Left ventricle myocardium inferior (tissue), 1 donor: ENCODE measurements around the gene FUZ. TPM values are rescaled to one million over a fixed set of nuclear protein-coding genes. Genes with fewer than 3 reads are reported as not detected.

Source experiments
- DNase-seq: peaks from one replicate; pipeline ENCODE4 v3.0.0-alpha.2; 2020
- H3K27ac ChIP-seq: fragments of 200-600 bp; replicated peaks from 2 replicates; pipeline ENCODE4 v1.8.0; 2021
- H3K27me3 ChIP-seq: fragments of 200-600 bp; 2 replicates; pipeline ENCODE4 v1.8.0; 2021; ENCODE audit warnings: low read depth
- H3K36me3 ChIP-seq: fragments of 200-600 bp; 2 replicates; pipeline ENCODE4 v1.8.0; 2021
- H3K4me1 ChIP-seq: fragments of 200-600 bp; 2 replicates; pipeline ENCODE4 v1.8.0; 2021
- H3K4me3 ChIP-seq: fragments of 200-600 bp; 2 replicates; pipeline ENCODE4 v1.8.0; 2021; ENCODE audit warnings: mild to moderate bottlenecking, moderate library complexity
- H3K9me3 ChIP-seq: fragments of 200-600 bp; replicated peaks from 2 replicates; pipeline ENCODE4 v1.8.0; 2021
- intact Hi-C: fragments of 100-400 bp; cut with micrococcal nuclease; formaldehyde crosslinking; loops from one replicate; pipeline ENCODE4 v1.11.0; 2022
- total RNA-seq: library from RNA; stranded (reverse); fragmentation: NEBNext Ultra II Directional; extraction: Animal tissue kit (Norgen Biotek cat#: 25700); gene quantifications from one replicate; pipeline ENCODE4 v1.2.1, GENCODE V29; 2021
- TF ChIP-seq, protein P1 (sequence below): fragments of 200-600 bp; IDR thresholded peaks from 2 replicates; pipeline ENCODE4 v1.8.0; 2021; ENCODE audit warnings: antibody characterized with exemption, mild to moderate bottlenecking, borderline replicate concordance
- donor health status: DM: no; HTN: yes; CAD: no; lungs with severe emphysema.

FUZ gene
- total RNA-seq, 1 donor from 2014 or later = 18.3 TPM

DNA sequence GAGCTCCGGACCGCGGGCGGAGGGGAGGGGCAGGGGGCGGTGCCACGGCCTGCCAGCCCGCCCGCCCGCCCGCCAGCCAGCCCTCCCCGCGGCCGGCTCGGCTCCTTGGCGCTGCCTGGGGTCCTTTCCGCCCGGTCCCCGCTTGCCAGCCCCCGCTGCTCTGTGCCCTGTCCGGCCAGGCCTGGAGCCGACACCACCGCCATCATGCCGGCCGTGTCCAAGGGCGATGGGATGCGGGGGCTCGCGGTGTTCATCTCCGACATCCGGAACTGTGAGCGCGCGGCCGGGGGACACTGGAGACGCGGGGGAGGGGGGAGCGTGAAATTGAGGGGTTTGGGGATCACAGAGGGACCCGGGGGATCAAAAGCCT, 46.2 kb downstream of the FUZ start, which contains the start of gene AP2A1:
Gene AP2A1, plus strand, starts transcription at position 72 of the 370 bp plus-strand sequence. Its CDS starts 133 bp downstream, at position 205.
- peak within 1 kb of the TSS; percentile 92 for H3K4me3 ChIP-seq
- TF ChIP-seq, protein P1, sequence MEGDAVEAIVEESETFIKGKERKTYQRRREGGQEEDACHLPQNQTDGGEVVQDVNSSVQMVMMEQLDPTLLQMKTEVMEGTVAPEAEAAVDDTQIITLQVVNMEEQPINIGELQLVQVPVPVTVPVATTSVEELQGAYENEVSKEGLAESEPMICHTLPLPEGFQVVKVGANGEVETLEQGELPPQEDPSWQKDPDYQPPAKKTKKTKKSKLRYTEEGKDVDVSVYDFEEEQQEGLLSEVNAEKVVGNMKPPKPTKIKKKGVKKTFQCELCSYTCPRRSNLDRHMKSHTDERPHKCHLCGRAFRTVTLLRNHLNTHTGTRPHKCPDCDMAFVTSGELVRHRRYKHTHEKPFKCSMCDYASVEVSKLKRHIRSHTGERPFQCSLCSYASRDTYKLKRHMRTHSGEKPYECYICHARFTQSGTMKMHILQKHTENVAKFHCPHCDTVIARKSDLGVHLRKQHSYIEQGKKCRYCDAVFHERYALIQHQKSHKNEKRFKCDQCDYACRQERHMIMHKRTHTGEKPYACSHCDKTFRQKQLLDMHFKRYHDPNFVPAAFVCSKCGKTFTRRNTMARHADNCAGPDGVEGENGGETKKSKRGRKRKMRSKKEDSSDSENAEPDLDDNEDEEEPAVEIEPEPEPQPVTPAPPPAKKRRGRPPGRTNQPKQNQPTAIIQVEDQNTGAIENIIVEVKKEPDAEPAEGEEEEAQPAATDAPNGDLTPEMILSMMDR = no peak

DNA sequence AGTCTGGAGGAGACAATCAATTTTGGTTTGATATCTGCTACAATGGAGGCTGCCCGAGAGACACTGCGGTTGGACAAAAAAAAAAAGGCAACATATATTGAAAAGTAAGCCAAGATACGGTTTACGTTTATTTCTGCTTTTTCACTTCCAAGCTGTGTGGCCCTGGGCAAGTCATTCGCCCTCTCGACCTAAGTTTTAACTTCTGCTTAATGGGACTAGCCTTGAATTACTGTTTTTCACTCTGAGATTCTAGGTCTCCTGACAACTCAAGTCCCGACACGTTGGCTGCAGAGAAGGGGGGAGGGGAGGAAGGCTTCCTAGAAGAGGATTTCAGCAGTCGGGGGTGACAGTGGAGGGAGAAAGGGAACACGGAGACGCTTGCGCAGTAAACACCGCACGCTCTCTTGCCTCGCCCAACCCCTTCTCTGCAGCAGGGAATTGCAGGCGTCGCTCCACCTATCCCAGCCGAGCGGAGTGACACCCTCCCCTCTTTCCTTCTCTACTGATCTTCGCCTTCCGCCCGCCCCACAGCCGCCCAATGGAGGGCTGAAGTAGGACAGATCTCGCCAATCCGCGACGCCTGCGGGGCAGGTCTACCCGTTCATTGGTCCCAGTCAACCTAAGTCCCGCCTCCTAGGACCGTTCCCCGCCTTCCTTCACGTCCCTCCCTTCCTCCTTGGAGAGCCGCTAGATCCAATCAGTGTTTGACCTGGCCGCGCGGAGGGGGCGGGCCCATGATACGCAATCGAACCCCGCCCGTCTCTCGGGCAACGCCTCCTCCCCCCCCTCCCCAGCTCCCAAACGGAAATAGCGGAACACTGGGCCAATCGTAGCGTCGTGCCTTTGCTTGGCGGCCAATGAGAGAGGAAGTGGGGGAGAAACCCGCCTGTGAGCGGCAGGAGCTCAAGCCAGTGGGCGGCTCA, 46.8 kb downstream of the FUZ start:
- intact Hi-C loops = no loop called here
- Histone ChIP-seq H3K4me3 (peak overlapping the region; percentile 92), H3K27me3 (no peaks in the 10 kb centered on the region), H3K4me1 (peaks cover 51% of the 10 kb centered on the region), H3K27ac (peak overlapping the region; percentile 99), H3K9me3 (no peaks in the 10 kb centered on the region), H3K36me3 (no peaks in the 10 kb centered on the region)
- DNase-seq = peak; percentile 100
- TF ChIP-seq, protein P1 = no peak

More for the DNA sequence above, 46.2 kb downstream of the FUZ start, which contains the start of gene AP2A1:
- peaks cover 48% of the 10 kb centered on the region for H3K4me1 ChIP-seq
- DNase-seq = no peak
- intact Hi-C loops = no loop called here
- H3K27ac ChIP-seq = peak within 1 kb of the TSS; percentile 99
- H3K36me3 ChIP-seq = peaks cover 4% of the 10 kb centered on the region
- H3K9me3 ChIP-seq = no peaks in the 10 kb centered on the region
- no peaks in the 10 kb centered on the region for H3K27me3 ChIP-seq

DNA sequence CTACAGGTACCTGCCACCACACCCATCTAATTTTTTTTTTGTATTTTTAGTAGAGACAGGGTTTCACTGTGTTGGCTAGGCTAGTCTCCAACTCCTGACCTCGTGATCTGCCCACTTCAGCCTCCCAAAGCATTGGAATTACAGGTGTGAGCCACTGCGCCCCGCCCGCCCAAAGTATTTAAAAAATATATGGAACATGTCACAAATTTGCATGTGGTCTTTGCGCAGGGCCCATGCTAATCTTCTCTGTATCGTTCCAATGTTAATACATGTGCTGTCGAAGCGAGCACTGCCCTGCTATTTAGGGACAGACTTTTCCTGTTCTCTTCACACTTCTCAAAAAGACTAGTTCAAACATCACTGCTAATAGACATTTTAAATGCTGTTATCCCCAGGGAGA, 48.8 kb downstream of the FUZ start:
- intact Hi-C loops = no loop called here
- no peak for DNase-seq

DNA sequence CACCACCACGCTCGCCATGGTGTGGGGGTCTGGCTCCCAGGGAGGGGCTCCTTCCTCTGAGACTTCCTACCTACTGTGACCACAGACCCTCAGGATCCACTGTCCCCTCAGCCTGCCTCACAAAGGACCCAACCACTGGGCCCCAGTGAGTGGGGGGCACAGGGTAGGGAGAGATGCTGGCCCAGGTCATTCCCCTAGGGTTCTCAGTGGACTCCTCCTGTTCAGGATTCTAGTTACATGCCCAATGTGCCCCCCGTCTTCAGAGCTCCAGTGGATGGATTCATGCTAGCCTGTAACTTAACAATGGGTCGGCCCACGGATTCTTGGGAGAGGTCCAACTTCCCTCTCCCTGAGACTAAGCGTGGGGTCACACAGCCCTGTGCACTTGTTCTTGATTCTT, 49.9 kb downstream of the FUZ start, which contains the start of gene TSKS:
Gene TSKS, minus strand, starts transcription at position 77 of the 400 bp plus-strand sequence. Its CDS starts 59 bp downstream, at position 18.
- Histone ChIP-seq H3K9me3 (no peaks in the 10 kb centered on the region), H3K27me3 (no peaks in the 10 kb centered on the region), H3K4me3 (no peak within 1 kb of the TSS), H3K27ac (peak within 1 kb of the TSS; percentile 80), H3K4me1 (peaks cover 29% of the 10 kb centered on the region), H3K36me3 (no peaks in the 10 kb centered on the region)
- no peak for DNase-seq
- TF ChIP-seq, protein P1 = no peak
- intact Hi-C loops = no loop called here

More for the DNA sequence above, 48.8 kb downstream of the FUZ start:
- Histone ChIP-seq H3K9me3 (no peaks in the 10 kb centered on the region), H3K4me3 (no peak overlapping the region), H3K4me1 (peaks cover 40% of the 10 kb centered on the region), H3K27me3 (no peaks in the 10 kb centered on the region), H3K27ac (peak overlapping the region; percentile 99), H3K36me3 (no peaks in the 10 kb centered on the region)
- TF ChIP-seq, protein P1 = no peak

GRCh38 chr19:49761625-49762311, 51.3 kb downstream of the FUZ start:
- intact Hi-C loops = no loop called here
- H3K4me1 ChIP-seq = peaks cover 15% of the 10 kb centered on the region

More at GRCh38 chr19:49761625-49762311, 51.3 kb downstream of the FUZ start:
- TF ChIP-seq, protein P1 = peak; percentile 47
- peak overlapping the region; percentile 30 for H3K4me3 ChIP-seq
- no peaks in the 10 kb centered on the region for H3K36me3 ChIP-seq
- no peaks in the 10 kb centered on the region for H3K9me3 ChIP-seq
- H3K27ac ChIP-seq = peak overlapping the region; percentile 80
- no peaks in the 10 kb centered on the region for H3K27me3 ChIP-seq
- DNase-seq = peak; percentile 36
